CD4-positive, alpha-beta T cell treated with Interleukin-2 at 100 ng/mL for 4 hours (primary cell): ENCODE results near the gene TFAP2B.

Experiments used
- DNase-seq: peaks from one replicate; pipeline ENCODE4 v3.0.0-alpha.2; 2020; ENCODE audit warnings: low spot score

The TFAP2B gene

GRCh38 chr6:50825375-50826036 is 6.8 kb downstream of the TFAP2B start:
- no peak for DNase-seq

GRCh38 chr6:50826037-50826761 is 7.5 kb downstream of the TFAP2B start:
- no peak for DNase-seq

- DNase-seq, result no peak
These were observed 8.1 kb downstream of the TFAP2B start for GRCh38 chr6:50826803-50827202.

- DNase-seq, result no peak
These were observed 10.4 kb downstream of the TFAP2B start for GRCh38 chr6:50829049-50829448.

- DNase-seq, result no peak
These were observed 11.3 kb downstream of the TFAP2B start for GRCh38 chr6:50829898-50830444.

GRCh38 chr6:50831186-50831585 is 12.5 kb downstream of the TFAP2B start:
- no peak for DNase-seq

- no peak for DNase-seq
These were observed 14.2 kb downstream of the TFAP2B start for GRCh38 chr6:50832912-50833311.

- DNase-seq, result no peak
These were observed 16.3 kb downstream of the TFAP2B start for GRCh38 chr6:50834929-50835410.

- no peak for DNase-seq
These were observed 17.6 kb downstream of the TFAP2B start for GRCh38 chr6:50836231-50836630.

- DNase-seq, result no peak
These were observed 19.1 kb downstream of the TFAP2B start for GRCh38 chr6:50837589-50838445.

GRCh38 chr6:50840112-50840810 is 21.6 kb downstream of the TFAP2B start:
- DNase-seq, result no peak

- DNase-seq, result no peak
These were observed 22.1 kb downstream of the TFAP2B start for GRCh38 chr6:50840811-50841192.

- no peak for DNase-seq
These were observed 23.8 kb downstream of the TFAP2B start for GRCh38 chr6:50842446-50842845.

GRCh38 chr6:50842861-50843384 is 24.3 kb downstream of the TFAP2B start:
- DNase-seq, result no peak

- no peak for DNase-seq
These were observed 25.2 kb downstream of the TFAP2B start for GRCh38 chr6:50843842-50844241.

GRCh38 chr6:50845499-50846143 is 26.9 kb downstream of the TFAP2B start:
- no peak for DNase-seq

GRCh38 chr6:50846144-50846851 is 27.6 kb downstream of the TFAP2B start:
- no peak for DNase-seq

- DNase-seq, result no peak
These were observed 28.1 kb downstream of the TFAP2B start for GRCh38 chr6:50846852-50847155.

GRCh38 chr6:50847890-50848594 is 29.4 kb downstream of the TFAP2B start:
- no peak for DNase-seq
